ENCODE data around the gene PPP1R14D.

Gene PPP1R14D

DNA sequence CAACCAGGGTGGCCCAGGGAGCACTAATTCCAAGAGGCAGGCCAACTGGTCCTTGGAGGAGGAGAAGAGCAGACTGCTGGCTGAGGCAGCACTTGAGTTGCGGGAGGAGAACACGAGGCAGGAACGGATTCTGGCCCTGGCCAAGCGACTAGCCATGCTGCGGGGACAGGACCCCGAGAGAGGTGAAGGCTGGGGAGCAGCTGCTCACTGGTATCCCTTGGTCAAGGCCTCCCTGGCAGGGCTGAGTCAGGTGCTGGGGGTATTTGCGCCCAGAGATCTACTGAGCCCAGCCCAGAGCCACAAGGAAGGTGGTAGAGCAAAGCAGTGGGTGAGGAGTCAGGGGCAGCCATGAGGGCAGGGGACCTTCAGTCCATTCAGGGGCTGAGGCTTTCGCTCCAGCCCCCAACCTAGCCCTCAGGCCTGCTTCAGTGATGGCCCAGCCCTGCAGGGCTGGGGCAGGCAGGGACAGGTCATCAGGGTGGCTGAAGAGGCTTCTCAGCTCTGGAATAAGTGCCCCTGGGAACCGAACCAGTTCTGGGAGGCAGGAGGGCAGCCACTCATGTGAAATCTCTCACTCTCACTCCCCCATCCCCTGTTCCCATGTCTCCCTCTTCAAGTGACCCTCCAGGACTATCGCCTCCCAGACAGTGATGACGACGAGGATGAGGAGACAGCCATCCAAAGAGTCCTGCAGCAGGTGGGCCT, 15.6 kb downstream of the PPP1R14D start:
- Histone ChIP-seq H3K9me3 (ENCODE audit: control insufficient read depth, insufficient read depth, low read depth, low read length) (no peaks in the 10 kb centered on the region), H3K27ac (ENCODE audit: extremely low read depth, low read depth, low read length) (no peak overlapping the region), H3K4me3 (ENCODE audit: low read depth, low read length) (no peak overlapping the region), H3K36me3 (ENCODE audit: control insufficient read depth in 2 of 2, insufficient read depth in 1 of 2, low read length in 2 of 2) (peaks cover 0 to 45% of the 10 kb centered on the region in 2 experiments; a peak in 1 of 3 replicates), H3K4me1 (ENCODE audit: control insufficient read depth, insufficient read depth, low read length) (no peaks in the 10 kb centered on the region)
- ChIA-PET CTCF (interaction anchor here (0.7 to 2.1 kb wide), 2 partner anchors 45 to 47 kb away, joined by 4 to 5 read pairs; no protein-coding TSS in a partner anchor), POLR2A (no interaction called here)
- TF ChIP-seq, protein P1, sequence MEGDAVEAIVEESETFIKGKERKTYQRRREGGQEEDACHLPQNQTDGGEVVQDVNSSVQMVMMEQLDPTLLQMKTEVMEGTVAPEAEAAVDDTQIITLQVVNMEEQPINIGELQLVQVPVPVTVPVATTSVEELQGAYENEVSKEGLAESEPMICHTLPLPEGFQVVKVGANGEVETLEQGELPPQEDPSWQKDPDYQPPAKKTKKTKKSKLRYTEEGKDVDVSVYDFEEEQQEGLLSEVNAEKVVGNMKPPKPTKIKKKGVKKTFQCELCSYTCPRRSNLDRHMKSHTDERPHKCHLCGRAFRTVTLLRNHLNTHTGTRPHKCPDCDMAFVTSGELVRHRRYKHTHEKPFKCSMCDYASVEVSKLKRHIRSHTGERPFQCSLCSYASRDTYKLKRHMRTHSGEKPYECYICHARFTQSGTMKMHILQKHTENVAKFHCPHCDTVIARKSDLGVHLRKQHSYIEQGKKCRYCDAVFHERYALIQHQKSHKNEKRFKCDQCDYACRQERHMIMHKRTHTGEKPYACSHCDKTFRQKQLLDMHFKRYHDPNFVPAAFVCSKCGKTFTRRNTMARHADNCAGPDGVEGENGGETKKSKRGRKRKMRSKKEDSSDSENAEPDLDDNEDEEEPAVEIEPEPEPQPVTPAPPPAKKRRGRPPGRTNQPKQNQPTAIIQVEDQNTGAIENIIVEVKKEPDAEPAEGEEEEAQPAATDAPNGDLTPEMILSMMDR (tag by site-specific recombination; IDR thresholded peaks at IDR 0.05) = no peak
- TF ChIP-seq, protein P2, sequence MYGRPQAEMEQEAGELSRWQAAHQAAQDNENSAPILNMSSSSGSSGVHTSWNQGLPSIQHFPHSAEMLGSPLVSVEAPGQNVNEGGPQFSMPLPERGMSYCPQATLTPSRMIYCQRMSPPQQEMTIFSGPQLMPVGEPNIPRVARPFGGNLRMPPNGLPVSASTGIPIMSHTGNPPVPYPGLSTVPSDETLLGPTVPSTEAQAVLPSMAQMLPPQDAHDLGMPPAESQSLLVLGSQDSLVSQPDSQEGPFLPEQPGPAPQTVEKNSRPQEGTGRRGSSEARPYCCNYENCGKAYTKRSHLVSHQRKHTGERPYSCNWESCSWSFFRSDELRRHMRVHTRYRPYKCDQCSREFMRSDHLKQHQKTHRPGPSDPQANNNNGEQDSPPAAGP (tag by site-specific recombination; IDR thresholded peaks at IDR 0.05) = no peak
- TF ChIP-seq MZF1 (tag by site-specific recombination; IDR thresholded peaks at IDR 0.05; ENCODE audit: borderline replicate concordance) (no peak), ZNF433 (tag by site-specific recombination; IDR thresholded peaks at IDR 0.05; ENCODE audit: low read depth) (no peak), ZNF596 (tag by site-specific recombination; IDR thresholded peaks at IDR 0.05) (no peak), TCF7L2 (IDR thresholded peaks at IDR 0.05; ENCODE audit: borderline replicate concordance, low read depth, low read length) (no peak), ZNF701 (tag by site-specific recombination; IDR thresholded peaks at IDR 0.05) (no peak), ZNF248 (tag by site-specific recombination; IDR thresholded peaks at IDR 0.05) (no peak), ZBTB7A (tag by site-specific recombination; IDR thresholded peaks at IDR 0.05; ENCODE audit: low read depth) (no peak), ZNF324 (tag by site-specific recombination; IDR thresholded peaks at IDR 0.05) (no peak), ZNF571 (tag by site-specific recombination; IDR thresholded peaks at IDR 0.05) (no peak), KLF8 (tag by site-specific recombination; IDR thresholded peaks at IDR 0.05) (no peak), ZNF416 (tag by site-specific recombination; IDR thresholded peaks at IDR 0.05) (no peak), ZNF280C (tag by site-specific recombination; IDR thresholded peaks at IDR 0.05) (no peak), SETDB1 (IDR thresholded peaks at IDR 0.05; ENCODE audit: insufficient read length, low read length) (no peak)
- TF ChIP-seq, protein P3, sequence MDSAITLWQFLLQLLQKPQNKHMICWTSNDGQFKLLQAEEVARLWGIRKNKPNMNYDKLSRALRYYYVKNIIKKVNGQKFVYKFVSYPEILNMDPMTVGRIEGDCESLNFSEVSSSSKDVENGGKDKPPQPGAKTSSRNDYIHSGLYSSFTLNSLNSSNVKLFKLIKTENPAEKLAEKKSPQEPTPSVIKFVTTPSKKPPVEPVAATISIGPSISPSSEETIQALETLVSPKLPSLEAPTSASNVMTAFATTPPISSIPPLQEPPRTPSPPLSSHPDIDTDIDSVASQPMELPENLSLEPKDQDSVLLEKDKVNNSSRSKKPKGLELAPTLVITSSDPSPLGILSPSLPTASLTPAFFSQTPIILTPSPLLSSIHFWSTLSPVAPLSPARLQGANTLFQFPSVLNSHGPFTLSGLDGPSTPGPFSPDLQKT (IDR thresholded peaks at IDR 0.05; ENCODE audit: borderline replicate concordance, low read depth, low read length) = no peak

GRCh38 chr15:40808861-40809450, 19.6 kb downstream of the PPP1R14D start:
- ChIA-PET POLR2A (no interaction called here), CTCF (no interaction called here)
- H3K4me3 ChIP-seq (ENCODE audit: low read depth, low read length) = no peak overlapping the region
- H3K27ac ChIP-seq (ENCODE audit: extremely low read depth, low read depth, low read length) = no peak overlapping the region
- H3K9me3 ChIP-seq (ENCODE audit: control insufficient read depth, insufficient read depth, low read depth, low read length) = no peaks in the 10 kb centered on the region
- H3K36me3 ChIP-seq (ENCODE audit: control insufficient read depth in 2 of 2, insufficient read depth in 1 of 2, low read length in 2 of 2) = peaks cover 0 to 37% of the 10 kb centered on the region in 2 experiments; a peak in 2 of 3 replicates
- no peaks in the 10 kb centered on the region for H3K4me1 ChIP-seq (ENCODE audit: control insufficient read depth, insufficient read depth, low read length)
- TF ChIP-seq ZNF837 (tag by site-specific recombination; IDR thresholded peaks at IDR 0.05) (no peak), ZNF138 (tag by site-specific recombination; IDR thresholded peaks at IDR 0.05; ENCODE audit: borderline replicate concordance) (no peak), ZNF585B (tag by site-specific recombination; IDR thresholded peaks at IDR 0.05) (no peak), ZNF624 (tag by site-specific recombination; IDR thresholded peaks at IDR 0.05) (no peak), ZNF610 (tag by site-specific recombination; IDR thresholded peaks at IDR 0.05; ENCODE audit: borderline replicate concordance) (no peak), ZNF16 (tag by site-specific recombination; IDR thresholded peaks at IDR 0.05; ENCODE audit: low read depth) (no peak), ZNF214 (tag by site-specific recombination; IDR thresholded peaks at IDR 0.05; ENCODE audit: borderline replicate concordance) (no peak), ZNF530 (tag by site-specific recombination; IDR thresholded peaks at IDR 0.05; ENCODE audit: low read depth) (no peak), GLIS1 (tag by site-specific recombination; IDR thresholded peaks at IDR 0.05) (no peak), HOXA7 (CRISPR knock-in tag; IDR thresholded peaks at IDR 0.05; ENCODE audit: borderline replicate concordance) (no peak), ZBTB1 (tag by site-specific recombination; IDR thresholded peaks at IDR 0.05) (no peak), HOXD13 (CRISPR knock-in tag; IDR thresholded peaks at IDR 0.05; ENCODE audit: borderline replicate concordance) (no peak), ZNF266 (tag by site-specific recombination; IDR thresholded peaks at IDR 0.05; ENCODE audit: low read depth) (no peak), MYNN (tag by site-specific recombination; IDR thresholded peaks at IDR 0.05; ENCODE audit: borderline replicate concordance) (no peak)

Data from HEK293 (cell line).